ENCODE data around the gene SPDYE6. TPM values are rescaled to one million over a fixed set of nuclear protein-coding genes. Genes with fewer than 3 reads are reported as not detected.

The SPDYE6 gene
- total and polyA plus RNA-seq, 10 of the 15 experiments (the other 5 are each of a cell fraction or from before 2014, with no cell fraction given): 0.05 to 2.3 (median 1.00) TPM; not detected in 6

- DNase-seq (ENCODE audit: low read depth, low spot score): no peak
- H4K20me1 ChIP-seq (ENCODE audit: control insufficient read depth, insufficient read depth): no peaks in the 10 kb centered on the region
- CTCF ChIA-PET: interaction anchor here (0.6 to 11.2 kb wide), 5 partner anchors 11 to 1677 kb away, joined by 3 to 94 read pairs (median 5); partner anchors contain the start of genes ALKBH4 and LRWD1
- H3K4me1 ChIP-seq (ENCODE audit: control insufficient read depth, insufficient read depth, low read length): peaks cover 29% of the 10 kb centered on the region
- no peaks in the 10 kb centered on the region for H3K27me3 ChIP-seq (replicated peaks in 1 of 2; ENCODE audit: control insufficient read depth in 2 of 2, insufficient read depth in 2 of 2, low read length in 1 of 2)
- H3K4me3 ChIP-seq: no peak overlapping the region
- TF ChIP-seq TCF3 (IDR thresholded peaks at IDR 0.05; ENCODE audit: borderline replicate concordance, insufficient read depth, low read depth, low read length) (no peak), PAX5 (IDR thresholded peaks at IDR 0.05; ENCODE audit: borderline replicate concordance, low read depth, low read length) (peak; percentile 74)
- H3K9me3 ChIP-seq (replicated peaks; ENCODE audit: control insufficient read depth, insufficient read depth, low read length): no peaks in the 10 kb centered on the region
- RAD21 ChIA-PET (ENCODE audit: unreplicated experiment): interaction anchor here (0.8 to 1.6 kb wide), 2 partner anchors 15 to 50 kb away, joined by 3 to 7 read pairs; no protein-coding TSS in a partner anchor
- H3K9ac ChIP-seq (ENCODE audit: control insufficient read depth, insufficient read depth, low read length): no peak overlapping the region
- H2AFZ ChIP-seq (ENCODE audit: control insufficient read depth, low read depth, low read length): no peak overlapping the region
- H3K4me2 ChIP-seq (ENCODE audit: control insufficient read depth, insufficient read depth): no peak overlapping the region
- peak overlapping the region; percentile 25; the same call in 1 of the 2 replicates for H3K27ac ChIP-seq (ENCODE audit: control insufficient read depth, insufficient read depth)
- 50% methylated on average over 5 of the region's 5 CpGs for WGBS (ENCODE audit: insufficient coverage, insufficient replicate concordance, low lambda C conversion rate, missing lambda C conversion rate)
- ATAC-seq: peak; percentile 2; the same call in 1 of the 3 replicates
- SMC1A ChIA-PET (ENCODE audit: uncharacterized antibody, unreplicated experiment): interaction anchor here (0.7 to 2.4 kb wide), 3 partner anchors 10 to 50 kb away, joined by 3 to 6 read pairs (median 3); no protein-coding TSS in a partner anchor
- BruUV-seq (replicated peaks): no TSS peak
- in situ Hi-C loops (cut with MboI): loop anchor here (10.0 kb wide), 1 partner anchor 54 kb away; no protein-coding TSS in a partner anchor
- intact Hi-C loops (cut with micrococcal nuclease; ENCODE audit: unreplicated experiment): no loop called here
- H3K36me3 ChIP-seq (ENCODE audit: control insufficient read depth in 2 of 2, insufficient read depth in 2 of 2, low read length in 1 of 2): peaks cover 3 to 23% of the 10 kb centered on the region in 2 experiments
- POLR2A ChIA-PET: no interaction called here
- H3K79me2 ChIP-seq (ENCODE audit: control insufficient read depth, insufficient read depth, low read length): peaks cover 13% of the 10 kb centered on the region
- FAIRE-seq: no peak
These were observed 44.1 kb upstream of the SPDYE6 start for GRCh38 chr7:102400360-102400759.

DNA sequence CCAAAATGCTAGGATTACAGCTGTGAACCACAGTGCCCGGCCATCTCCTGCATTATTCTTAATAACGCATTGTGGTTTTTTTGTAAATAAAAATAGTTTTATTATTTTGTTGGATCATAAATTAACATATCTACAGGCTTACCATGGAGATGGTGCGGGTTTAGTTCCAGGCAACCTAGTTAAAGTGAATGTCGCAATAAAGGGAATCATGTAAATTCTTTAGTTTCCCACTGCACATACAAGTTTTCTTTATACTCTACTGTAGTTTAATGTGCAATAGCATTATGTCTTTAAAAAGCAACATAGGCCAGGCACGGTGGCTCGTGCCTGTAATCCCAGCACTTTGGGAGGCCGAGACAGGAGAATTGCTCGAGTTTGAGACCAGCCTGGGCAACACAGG lies 42.3 kb upstream of the SPDYE6 start:
- peaks cover 24% of the 10 kb centered on the region for H3K4me1 ChIP-seq (ENCODE audit: control insufficient read depth, insufficient read depth, low read length)
- whole genome bisulfite sequencing (ENCODE audit: insufficient coverage, insufficient replicate concordance, low lambda C conversion rate, missing lambda C conversion rate): 81% methylated on average over 8 of the region's 8 CpGs
- BruUV-seq (replicated peaks): no TSS peak
- no peaks in the 10 kb centered on the region for H3K9me3 ChIP-seq (replicated peaks; ENCODE audit: control insufficient read depth, insufficient read depth, low read length)
- intact Hi-C loops (cut with micrococcal nuclease; ENCODE audit: unreplicated experiment): loop anchor here (10.0 kb wide), 1 partner anchor 854 kb away; no protein-coding TSS in a partner anchor
- H3K27me3 ChIP-seq (replicated peaks in 1 of 2; ENCODE audit: control insufficient read depth in 2 of 2, insufficient read depth in 2 of 2, low read length in 1 of 2): no peaks in the 10 kb centered on the region
- no peak overlapping the region for H3K27ac ChIP-seq (ENCODE audit: control insufficient read depth, insufficient read depth)
- no peaks in the 10 kb centered on the region for H4K20me1 ChIP-seq (ENCODE audit: control insufficient read depth, insufficient read depth)
- H3K36me3 ChIP-seq (ENCODE audit: control insufficient read depth in 2 of 2, insufficient read depth in 2 of 2, low read length in 1 of 2): peaks cover 3 to 22% of the 10 kb centered on the region in 2 experiments
- TF ChIP-seq NFIC (IDR thresholded peaks at IDR 0.05; ENCODE audit: low read depth, low read length) (no peak), ZNF622 (IDR thresholded peaks at IDR 0.05) (no peak)
- TF ChIP-seq, protein P1, sequence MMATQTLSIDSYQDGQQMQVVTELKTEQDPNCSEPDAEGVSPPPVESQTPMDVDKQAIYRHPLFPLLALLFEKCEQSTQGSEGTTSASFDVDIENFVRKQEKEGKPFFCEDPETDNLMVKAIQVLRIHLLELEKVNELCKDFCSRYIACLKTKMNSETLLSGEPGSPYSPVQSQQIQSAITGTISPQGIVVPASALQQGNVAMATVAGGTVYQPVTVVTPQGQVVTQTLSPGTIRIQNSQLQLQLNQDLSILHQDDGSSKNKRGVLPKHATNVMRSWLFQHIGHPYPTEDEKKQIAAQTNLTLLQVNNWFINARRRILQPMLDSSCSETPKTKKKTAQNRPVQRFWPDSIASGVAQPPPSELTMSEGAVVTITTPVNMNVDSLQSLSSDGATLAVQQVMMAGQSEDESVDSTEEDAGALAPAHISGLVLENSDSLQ (IDR thresholded peaks at IDR 0.05): no peak
- H3K4me3 ChIP-seq: no peak overlapping the region
- ATAC-seq: no peak
- H3K4me2 ChIP-seq (ENCODE audit: control insufficient read depth, insufficient read depth): no peak overlapping the region
- no peak overlapping the region for H2AFZ ChIP-seq (ENCODE audit: control insufficient read depth, low read depth, low read length)
- FAIRE-seq: no peak
- DNase-seq (ENCODE audit: low read depth, low spot score): no peak
- POLR2A ChIA-PET: interaction anchor here (0.6 kb wide), 1 partner anchor 631 kb away, joined by 5 read pairs; no protein-coding TSS in a partner anchor
- in situ Hi-C loops (cut with MboI): no loop called here
- SMC1A ChIA-PET (ENCODE audit: uncharacterized antibody, unreplicated experiment): interaction anchor here (1.6 kb wide), 1 partner anchor 119 kb away, joined by 4 read pairs; no protein-coding TSS in a partner anchor
- RAD21 ChIA-PET (ENCODE audit: unreplicated experiment): interaction anchor here (5.2 kb wide), 1 partner anchor 110 kb away, joined by 24 read pairs; no protein-coding TSS in a partner anchor
- CTCF ChIA-PET: interaction anchor here (1.1 to 11.2 kb wide), 3 partner anchors 10 to 67 kb away, joined by 3 to 94 read pairs (median 3); partner anchors contain the start of genes ALKBH4 and LRWD1
- peaks cover 13% of the 10 kb centered on the region for H3K79me2 ChIP-seq (ENCODE audit: control insufficient read depth, insufficient read depth, low read length)
- H3K9ac ChIP-seq (ENCODE audit: control insufficient read depth, insufficient read depth, low read length): no peak overlapping the region

All from GM12878 (cell line).